Measurements from ENCODE around the gene ZFAND2B. TPM values are rescaled to one million over a fixed set of nuclear protein-coding genes. Genes with fewer than 3 reads are reported as not detected.

Gene ZFAND2B
- total RNA-seq, 1 experiment from 2014 or later = 16.4 TPM

GRCh38 chr2:219175486-219175885, 31.1 kb upstream of the ZFAND2B start:
- no peak overlapping the region for H2BK20ac ChIP-seq (ENCODE audit: low read depth, low read length, poor library complexity, severe bottlenecking)
- no peak overlapping the region for H3T11ph ChIP-seq (ENCODE audit: low read length)
- H3K79me2 ChIP-seq (ENCODE audit: insufficient read depth, low read length) = no peaks in the 10 kb centered on the region
- no peak overlapping the region for H3K4ac ChIP-seq (ENCODE audit: low read depth, low read length)
- H3K23ac ChIP-seq (ENCODE audit: insufficient read length, low read depth, low read length) = no peak overlapping the region
- no peak overlapping the region for H3K14ac ChIP-seq (ENCODE audit: insufficient read depth, low read length)
- H3K79me1 ChIP-seq (ENCODE audit: insufficient read depth, low read depth, low read length, poor library complexity, severe bottlenecking) = peaks cover 3% of the 10 kb centered on the region
- no peak overlapping the region for H2BK15ac ChIP-seq (ENCODE audit: low read depth, low read length)
- H2AK5ac ChIP-seq (ENCODE audit: insufficient read length, low read length) = no peak overlapping the region
- peak overlapping the region; percentile 99 for H3K4me2 ChIP-seq (ENCODE audit: insufficient read depth, insufficient read length, low read length)
- peaks cover 20% of the 10 kb centered on the region for H3K23me2 ChIP-seq (ENCODE audit: insufficient read length, low read depth, low read length, poor library complexity, severe bottlenecking)
- no peak overlapping the region for H3K9ac ChIP-seq (ENCODE audit: extremely low read depth, insufficient read length, low read length)
- no peak overlapping the region for H3K18ac ChIP-seq (ENCODE audit: insufficient read length, low read depth, low read length)
- no peak overlapping the region for H3K56ac ChIP-seq (ENCODE audit: insufficient read length, low read depth, low read length)
- Mint-ChIP-seq H3K4me3 (peak overlapping the region; percentile 90 to 93), H3K9me3 (no peaks in the 10 kb centered on the region; a peak in 2 of 5 replicates), H3K27me3 (ENCODE audit: low read depth) (no peaks in the 10 kb centered on the region; the same call in 1 of the 2 replicates), H3K36me3 (ENCODE audit: insufficient read depth in 1 of 3, low read depth in 3 of 3) (peaks cover 8 to 34% (median 31%) of the 10 kb centered on the region in 3 experiments), H3K4me1 (peaks cover 17 to 22% of the 10 kb centered on the region in 2 experiments), H3K27ac (no peak overlapping the region; a peak in 1 of 7 replicates)
- no peak overlapping the region for H2BK5ac ChIP-seq (ENCODE audit: insufficient read length, low read length)
- no peaks in the 10 kb centered on the region for H4K20me1 ChIP-seq (ENCODE audit: control insufficient read depth, insufficient read depth, insufficient read length)
- no peak for TF ChIP-seq CTCF (conservative IDR thresholded peaks at IDR 0.05)
- no peak overlapping the region for H4K8ac ChIP-seq (replicated peaks; ENCODE audit: insufficient read length, low read depth, low read length)
- no peak for DNase-seq
- H3K27me3 ChIP-seq (ENCODE audit: insufficient read depth, low read length) = no peaks in the 10 kb centered on the region
- no CpG with 5 or more reads among the region's 7 CpGs for WGBS (ENCODE audit: extremely low coverage, insufficient read length, low lambda C conversion rate)
- H2AFZ ChIP-seq (ENCODE audit: low read length) = no peak overlapping the region
- H3K9me3 ChIP-seq (ENCODE audit: control insufficient read depth, low read depth, low read length) = no peaks in the 10 kb centered on the region
- H2BK120ac ChIP-seq (ENCODE audit: low read depth, low read length, poor library complexity, severe bottlenecking) = no peak overlapping the region
- H4K91ac ChIP-seq (ENCODE audit: insufficient read length, low read depth, low read length) = no peak overlapping the region
- no peak overlapping the region for H4K5ac ChIP-seq (ENCODE audit: insufficient read length, low read depth, low read length)
- H3K27ac ChIP-seq (ENCODE audit: insufficient read length, low read depth, low read length) = no peak overlapping the region
- H2BK12ac ChIP-seq (ENCODE audit: insufficient read length, low read depth, low read length) = no peak overlapping the region
- H3K4me1 ChIP-seq (ENCODE audit: insufficient read depth, low read length) = 0 out of 2 replicates have a peak, but pooled peaks cover 3% of the 10 kb centered on the region
